HCT116 (cell line): ENCODE measurements around the gene NUAK2. TPM values are rescaled to one million over a fixed set of nuclear protein-coding genes. Genes with fewer than 3 reads are reported as not detected.

Source experiments
- ATAC-seq: fragments of 200-7000 bp; cut with Tn5 transposase; 2 replicates; pipeline ENCODE4 v1.9.1; 2020; ENCODE audit warnings: mild to moderate bottlenecking, moderate library complexity
- BruUV-seq: library from RNA; stranded (reverse); fragments of 400-500 nt; replicated peaks from 2 replicates; lab custom pipeline; 2021; lab: Mats Ljungman, UMichigan
- CTCF ChIA-PET: fragments of 300-600 bp; sonication (Branson Sonifier 250); formaldehyde crosslinking; loops from one replicate; lab custom pipeline; 2021; ENCODE audit warnings: antibody characterized with exemption; lab: Charles Lee
- POLR2A ChIA-PET: fragments of 300-600, 350-600 bp; sonication (Branson Sonifier 250); formaldehyde crosslinking; loops from one replicate; lab custom pipeline; 2021; ENCODE audit warnings: antibody characterized with exemption; lab: Charles Lee
- RAD21 ChIA-PET, 2 experiments: fragments of 300-600 bp; sonication (Branson Sonifier 250); formaldehyde crosslinking; loops; one replicate each; lab custom pipeline; 2023; ENCODE audit warnings: low total read pairs in 2 of 2; ENCODE audit not compliant: uncharacterized antibody in 2 of 2, unreplicated experiment in 2 of 2, low non-redundant PET in 1 of 2; lab: Charles Lee
- DNase-seq: peaks from one replicate; pipeline ENCODE4 v3.0.0-alpha.2; 2010; ENCODE audit warnings: low read depth, low spot score
- H2AFZ ChIP-seq: fragments of 200-600 bp; shearing (Covaris generic), sonication (generic); 2 replicates; pipeline ENCODE4 v1.6.1; 2017; ENCODE audit warnings: low read depth, mixed run types, mixed read lengths, antibody characterized with exemption, low read length; ENCODE audit not compliant: poor library complexity, severe bottlenecking
- H3K27ac ChIP-seq: 2 replicates; pipeline ENCODE4 v1.5.1; 2012; ENCODE audit warnings: low read depth, low read length
- H3K27me3 ChIP-seq: fragments of 200-600 bp; sonication (generic); 2 replicates; pipeline ENCODE4 v1.6.1; 2016; ENCODE audit warnings: mixed run types, low read length, mixed read lengths; ENCODE audit not compliant: insufficient read depth
- H3K36me3 ChIP-seq, 2 experiments: fragments of 200-500 bp in 1 of 2; fragments of 200-600 bp in 1 of 2; sonication (Bioruptor generic) in 1 of 2; sonication (generic) in 1 of 2; 2 replicates each; pipeline versions ENCODE4 v1.5.1 to v1.6.1; 2014 to 2016; ENCODE audit warnings: low read length in 2 of 2, inconsistent platforms in 1 of 2, mixed read lengths in 1 of 2, mixed run types in 1 of 2; ENCODE audit not compliant: insufficient read depth in 2 of 2, control insufficient read depth in 1 of 2
- H3K4me1 ChIP-seq, 2 experiments: fragments of 200-600 bp in 1 of 2; sonication (generic) in 1 of 2; 2 replicates each; pipeline versions ENCODE4 v1.5.1 to v1.6.1; 2012 to 2017; ENCODE audit warnings: low read length in 2 of 2, inconsistent platforms in 1 of 2, mild to moderate bottlenecking in 1 of 2, mixed read lengths in 1 of 2, mixed run types in 1 of 2, moderate library complexity in 1 of 2; ENCODE audit not compliant: insufficient read depth in 2 of 2, control insufficient read depth in 1 of 2
- H3K4me2 ChIP-seq: fragments of 200-600 bp; sonication (generic); 2 replicates; pipeline ENCODE4 v1.6.1; 2017; ENCODE audit warnings: mixed run types, low read length, mixed read lengths
- H3K4me3 ChIP-seq, 2 experiments: fragments of 200-600 bp in 1 of 2; sonication (generic) in 1 of 2; replicated peaks in 1 of 2; 2 replicates each; pipeline ENCODE4 v1.5.1; 2011 to 2016; ENCODE audit warnings: low read length in 2 of 2, control low read depth in 1 of 2, low read depth in 1 of 2, mild to moderate bottlenecking in 1 of 2, mixed read lengths in 1 of 2, mixed run types in 1 of 2
- H3K79me2 ChIP-seq: fragments of 200-600 bp; sonication (generic); 2 replicates; pipeline ENCODE4 v1.6.1; 2017; ENCODE audit warnings: mild to moderate bottlenecking, mixed run types, low read length, moderate library complexity, mixed read lengths; ENCODE audit not compliant: insufficient read depth
- H3K9ac ChIP-seq: fragments of 200-600 bp; sonication (generic); 2 replicates; pipeline ENCODE4 v1.6.1; 2016; ENCODE audit warnings: low read length, mixed read lengths
- H3K9me2 ChIP-seq: fragments of 200-600 bp; sonication (generic), shearing (Covaris generic); 2 replicates; pipeline ENCODE4 v1.6.1; 2017; ENCODE audit warnings: mixed run types, mild to moderate bottlenecking, moderate library complexity; ENCODE audit not compliant: insufficient read depth
- H3K9me3 ChIP-seq, 2 experiments: fragments of 200-500 bp in 1 of 2; fragments of 200-600 bp in 1 of 2; sonication (Bioruptor generic) in 1 of 2; sonication (generic) in 1 of 2; 2 replicates each; pipeline ENCODE4 v1.6.1; 2014 to 2017; ENCODE audit warnings: low read length in 2 of 2, mixed read lengths in 2 of 2, inconsistent platforms in 1 of 2, low read depth in 1 of 2, mild to moderate bottlenecking in 1 of 2, mixed run types in 1 of 2, moderate library complexity in 1 of 2; ENCODE audit not compliant: control insufficient read depth in 1 of 2, insufficient read depth in 1 of 2
- H4K20me1 ChIP-seq: fragments of 200-600 bp; sonication (generic), shearing (Covaris generic); 2 replicates; pipeline ENCODE4 v1.6.1; 2017; ENCODE audit warnings: mixed run types, mild to moderate bottlenecking, moderate library complexity; ENCODE audit not compliant: insufficient read depth
- ATF3 ChIP-seq: IDR thresholded peaks from 2 replicates; pipeline ENCODE4 v1.6.1; 2012
- CBX3 ChIP-seq: IDR thresholded peaks from 2 replicates; pipeline ENCODE4 v1.6.1; 2012; ENCODE audit warnings: low read depth
- CEBPB ChIP-seq: IDR thresholded peaks from 2 replicates; pipeline ENCODE4 v1.6.1; 2012; ENCODE audit warnings: low read depth
- CTCF ChIP-seq, 3 experiments: fragments of 200-600 bp in 1 of 3; sonication (generic) in 1 of 3; IDR thresholded peaks in 2 of 3; conservative IDR thresholded peaks in 1 of 3; 2 replicates each; pipeline ENCODE4 v1.5.1; 2012 to 2017; ENCODE audit warnings: low read depth in 2 of 3, low read length in 2 of 3, antibody characterized with exemption in 1 of 3, borderline replicate concordance in 1 of 3, control low read depth in 1 of 3, mild to moderate bottlenecking in 1 of 3, mixed read lengths in 1 of 3, mixed run types in 1 of 3, moderate library complexity in 1 of 3; ENCODE audit not compliant: insufficient read depth in 1 of 3
- ELF1 ChIP-seq: IDR thresholded peaks from 2 replicates; pipeline ENCODE4 v1.6.1; 2012; ENCODE audit warnings: low read depth, borderline replicate concordance
- EZH2phosphoT487 ChIP-seq: fragments of 200-600 bp; IDR thresholded peaks from 2 replicates; pipeline ENCODE4 v1.6.1; 2018; ENCODE audit warnings: antibody characterized with exemption, borderline replicate concordance
- FOSL1 ChIP-seq: IDR thresholded peaks from 2 replicates; pipeline ENCODE4 v1.6.1; 2012; ENCODE audit warnings: low read depth
- JUND ChIP-seq: IDR thresholded peaks from 2 replicates; pipeline ENCODE4 v1.6.1; 2012
- MAX ChIP-seq: IDR thresholded peaks from 2 replicates; pipeline ENCODE4 v1.6.1; 2012
- POLR2A ChIP-seq: IDR thresholded peaks from 2 replicates; pipeline ENCODE4 v1.7.0; 2011; ENCODE audit warnings: borderline replicate concordance; ENCODE audit not compliant: insufficient read depth, insufficient read length; ENCODE audit errors: extremely low read depth
- POLR2AphosphoS5 ChIP-seq: IDR thresholded peaks from 2 replicates; pipeline ENCODE4 v1.6.1; 2011; ENCODE audit warnings: mild to moderate bottlenecking, low read depth, low read length, moderate library complexity
- RAD21 ChIP-seq: IDR thresholded peaks from 2 replicates; pipeline ENCODE4 v1.6.1; 2012; ENCODE audit warnings: low read depth, mild to moderate bottlenecking
- REST ChIP-seq: IDR thresholded peaks from 2 replicates; pipeline ENCODE4 v1.6.1; 2012; ENCODE audit warnings: low read depth
- SIN3A ChIP-seq: IDR thresholded peaks from 2 replicates; pipeline ENCODE4 v1.6.1; 2012; ENCODE audit warnings: low read depth
- SP1 ChIP-seq: IDR thresholded peaks from 2 replicates; pipeline ENCODE4 v1.6.1; 2012; ENCODE audit warnings: low read depth
- SRF ChIP-seq: IDR thresholded peaks from 2 replicates; pipeline ENCODE4 v1.6.1; 2012; ENCODE audit warnings: low read depth
- TCF7L2 ChIP-seq: IDR thresholded peaks from 2 replicates; pipeline ENCODE4 v1.7.0; 2011; ENCODE audit warnings: borderline replicate concordance, inconsistent platforms; ENCODE audit not compliant: insufficient read depth, insufficient read length; ENCODE audit errors: extremely low read depth
- YY1 ChIP-seq: IDR thresholded peaks from 2 replicates; pipeline ENCODE4 v1.6.1; 2011; ENCODE audit warnings: low read length, low read depth, moderate library complexity, mild to moderate bottlenecking; ENCODE audit not compliant: insufficient replicate concordance; ENCODE audit errors: extremely low read depth
- ZFX ChIP-seq: fragments of 450-650 bp; IDR thresholded peaks from 2 replicates; pipeline ENCODE4 v1.6.1; 2017
- intact Hi-C: fragments of 100-400 bp; cut with micrococcal nuclease; formaldehyde crosslinking; loops from 2 replicates; pipeline ENCODE4 v1.10.0; 2022
- total RNA-seq: library from RNA; stranded (reverse); gene quantifications from one replicate; pipeline ENCODE4 v1.2.1, GENCODE V29; 2021; ENCODE audit not compliant: unreplicated experiment

NUAK2 gene
- total RNA-seq, 1 experiment from 2014 or later = 3.0 TPM

GRCh38 chr1:205312866-205313562 is 8.5 kb downstream of the NUAK2 start (continued):
- TF ChIP-seq REST = no peak
- TF ChIP-seq RAD21 = no peak
- TF ChIP-seq POLR2A = no peak
- TF ChIP-seq CEBPB = no peak
- TF ChIP-seq SP1 = no peak
- no peak for TF ChIP-seq SIN3A
- TF ChIP-seq JUND = no peak

- H3K9me2 ChIP-seq = no peaks in the 10 kb centered on the region
- peaks cover 4 to 22% of the 10 kb centered on the region in 2 experiments; a peak in 2 of 4 replicates for H3K36me3 ChIP-seq
- intact Hi-C loops = no loop called here
- ATAC-seq = no peak
- RAD21 ChIA-PET = no interaction called here
- no peak overlapping the region for H3K4me3 ChIP-seq
- no TSS peak for BruUV-seq
- H3K79me2 ChIP-seq = peaks cover 33% of the 10 kb centered on the region
- H3K9me3 ChIP-seq = no peaks in the 10 kb centered on the region
- POLR2A ChIA-PET = no interaction called here
- DNase-seq = no peak
- H3K4me2 ChIP-seq = no peak overlapping the region
- CTCF ChIA-PET = no interaction called here
- H2AFZ ChIP-seq = no peak overlapping the region
- H3K27ac ChIP-seq = no peak overlapping the region
- no peak overlapping the region for H3K9ac ChIP-seq
- H3K4me1 ChIP-seq = peaks cover 0 to 3% of the 10 kb centered on the region in 2 experiments; a peak in 1 of 4 replicates
- H3K27me3 ChIP-seq = no peaks in the 10 kb centered on the region
- no peaks in the 10 kb centered on the region for H4K20me1 ChIP-seq
- TF ChIP-seq POLR2AphosphoS5 = no peak
- TF ChIP-seq POLR2A = no peak
- TF ChIP-seq YY1 = no peak
- TF ChIP-seq CTCF (IDR thresholded peaks at IDR 0.05 in 2 of 3, conservative IDR thresholded peaks at IDR 0.05 in 1 of 3; ENCODE audit: borderline replicate concordance in 1 of 3, insufficient read depth in 1 of 3, low read depth in 2 of 3, low read length in 2 of 3) = no peak
- no peak for TF ChIP-seq ATF3
- TF ChIP-seq SRF = no peak
- TF ChIP-seq EZH2phosphoT487 = no peak
- TF ChIP-seq TCF7L2 = no peak
- TF ChIP-seq CEBPB = no peak
- no peak for TF ChIP-seq RAD21
- TF ChIP-seq ZFX = no peak
- TF ChIP-seq ELF1 = no peak
- no peak for TF ChIP-seq FOSL1
- no peak for TF ChIP-seq CBX3
- no peak for TF ChIP-seq SIN3A
- no peak for TF ChIP-seq MAX
Measured at GRCh38 chr1:205310976-205311704, 10.4 kb downstream of the NUAK2 start.
